IPS DF 6.9 (cell line): ENCODE results near the gene CPXCR1.
"Not testable (repeated sequence)": the region's sequence is repeated elsewhere in the genome, so short reads cannot be mapped to it uniquely, and the experiment has no call there.

Source experiments
- DNase-seq: peaks from one replicate; pipeline ENCODE4 v3.0.0-alpha.2; 2013; ENCODE audit warnings: low read depth, low spot score
- H3K27ac ChIP-seq: one replicate; pipeline ENCODE4 v1.5.1; 2013; ENCODE audit warnings: low read length, control low read depth
- H3K27me3 ChIP-seq: 2 replicates; pipeline ENCODE4 v1.6.1; 2013; ENCODE audit warnings: mild to moderate bottlenecking, low read length; ENCODE audit not compliant: control insufficient read depth, insufficient read depth
- H3K36me3 ChIP-seq: 2 replicates; pipeline ENCODE4 v1.6.1; 2013; ENCODE audit warnings: low read length; ENCODE audit not compliant: control insufficient read depth, insufficient read depth
- H3K4me1 ChIP-seq: 2 replicates; pipeline ENCODE4 v1.6.1; 2013; ENCODE audit warnings: low read length; ENCODE audit not compliant: control insufficient read depth, insufficient read depth
- H3K4me3 ChIP-seq: 2 replicates; pipeline ENCODE4 v1.5.1; 2013; ENCODE audit warnings: mild to moderate bottlenecking, low read length
- H3K9me3 ChIP-seq: 2 replicates; pipeline ENCODE4 v1.6.1; 2013; ENCODE audit warnings: low read length, inconsistent platforms; ENCODE audit not compliant: control insufficient read depth, insufficient read depth
- whole genome bisulfite sequencing: extraction: QIAGEN DNeasy Blood & Tissue Kit; methylation state at CpG from one replicate; pipeline ENCODE4 v1.1.7; 2013; ENCODE audit warnings: mixed read lengths, missing lambda C conversion rate; ENCODE audit not compliant: insufficient read length, insufficient coverage; 5-methylcytosine and 5-hydroxymethylcytosine counted together

Gene CPXCR1

GRCh38 chrX:88746925-88747324 lies at the start of gene CPXCR1:
Gene CPXCR1 (plus strand): TSS chrX:88747225. CDS start chrX:88753415, 6,190 bp downstream.
- H3K27ac ChIP-seq: no peak within 1 kb of the TSS
- no peaks in the 10 kb centered on the region for H3K36me3 ChIP-seq
- WGBS: no CpG with 5 or more reads among the region's 3 CpGs
- DNase-seq: no peak
- no peaks in the 10 kb centered on the region for H3K27me3 ChIP-seq
- H3K4me1 ChIP-seq: no peaks in the 10 kb centered on the region
- no peak within 1 kb of the TSS for H3K4me3 ChIP-seq
- no peaks in the 10 kb centered on the region for H3K9me3 ChIP-seq

- H3K27me3 ChIP-seq: no peaks in the 10 kb centered on the region
- no peaks in the 10 kb centered on the region for H3K36me3 ChIP-seq
- H3K4me1 ChIP-seq: no peaks in the 10 kb centered on the region
- no peaks in the 10 kb centered on the region for H3K9me3 ChIP-seq
- no CpG with 5 or more reads among the region's 4 CpGs for WGBS
- no peak overlapping the region for H3K4me3 ChIP-seq
- no peak for DNase-seq
- H3K27ac ChIP-seq: no peak overlapping the region
Observed at GRCh38 chrX:88735835-88736234, 11.2 kb upstream of the CPXCR1 start.

- H3K9me3 ChIP-seq, H3K4me1 ChIP-seq, H3K27me3 ChIP-seq, DNase-seq, H3K27ac ChIP-seq, H3K4me3 ChIP-seq, H3K36me3 ChIP-seq: not testable (repeated sequence)
- WGBS: no CpG with 5 or more reads among the region's 11 CpGs
Observed at GRCh38 chrX:88746215-88746614, 810 bp upstream of the CPXCR1 start.

GRCh38 chrX:88752339-88752738 lies 5.3 kb downstream of the CPXCR1 start:
- not testable (repeated sequence) for H3K27me3 ChIP-seq, H3K4me3 ChIP-seq, DNase-seq, H3K27ac ChIP-seq, H3K9me3 ChIP-seq, H3K36me3 ChIP-seq, H3K4me1 ChIP-seq
- WGBS: 100% methylated on average over 1 of the region's 5 CpGs

- no peaks in the 10 kb centered on the region for H3K9me3 ChIP-seq
- H3K4me1 ChIP-seq: no peaks in the 10 kb centered on the region
- WGBS: no CpG with 5 or more reads among the region's 4 CpGs
- H3K27me3 ChIP-seq: no peaks in the 10 kb centered on the region
- no peak overlapping the region for H3K27ac ChIP-seq
- no peak overlapping the region for H3K4me3 ChIP-seq
- no peaks in the 10 kb centered on the region for H3K36me3 ChIP-seq
- no peak for DNase-seq
Observed at GRCh38 chrX:88789825-88790224, 42.8 kb downstream of the CPXCR1 start.
